SU-DHL-6 (cell line): Measurements from ENCODE around the gene DSCAML1.

Experiments
- CTCF ChIP-seq: fragments of 200-600 bp; sonication (generic); IDR thresholded peaks from one replicate; pipeline ENCODE4 v1.5.1; 2017; ENCODE audit warnings: antibody characterized with exemption, mild to moderate bottlenecking, low read length, moderate library complexity; ENCODE audit not compliant: insufficient read depth, poor library complexity, severe bottlenecking
- EZH2phosphoT487 ChIP-seq: fragments of 200-600 bp; sonication (generic), shearing (Covaris generic); conservative IDR thresholded peaks from 2 replicates; pipeline ENCODE4 v1.6.1; 2018; ENCODE audit warnings: mild to moderate bottlenecking, antibody characterized with exemption, low read length, moderate library complexity, mixed read lengths

GRCh38 chr11:117702946-117703598 is 93.9 kb downstream of the DSCAML1 start:
- no peak for TF ChIP-seq CTCF
- TF ChIP-seq EZH2phosphoT487: no peak
